ENCODE measurements around the gene TPBGL.

DNA sequence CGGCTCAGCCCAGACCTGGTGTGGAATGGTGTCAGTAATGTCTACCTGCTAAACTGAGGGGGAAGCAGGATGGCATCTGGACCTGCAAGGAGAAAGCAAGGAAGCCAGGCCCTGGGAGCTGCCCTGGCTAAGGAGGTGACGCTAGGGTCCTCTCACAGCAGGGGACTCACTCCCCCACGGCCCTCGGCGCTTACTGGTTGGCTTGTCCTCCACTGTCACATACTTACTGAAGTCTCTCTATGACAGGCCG, 48.9 kb downstream of the TPBGL start:
- TF ChIP-seq, protein P1, sequence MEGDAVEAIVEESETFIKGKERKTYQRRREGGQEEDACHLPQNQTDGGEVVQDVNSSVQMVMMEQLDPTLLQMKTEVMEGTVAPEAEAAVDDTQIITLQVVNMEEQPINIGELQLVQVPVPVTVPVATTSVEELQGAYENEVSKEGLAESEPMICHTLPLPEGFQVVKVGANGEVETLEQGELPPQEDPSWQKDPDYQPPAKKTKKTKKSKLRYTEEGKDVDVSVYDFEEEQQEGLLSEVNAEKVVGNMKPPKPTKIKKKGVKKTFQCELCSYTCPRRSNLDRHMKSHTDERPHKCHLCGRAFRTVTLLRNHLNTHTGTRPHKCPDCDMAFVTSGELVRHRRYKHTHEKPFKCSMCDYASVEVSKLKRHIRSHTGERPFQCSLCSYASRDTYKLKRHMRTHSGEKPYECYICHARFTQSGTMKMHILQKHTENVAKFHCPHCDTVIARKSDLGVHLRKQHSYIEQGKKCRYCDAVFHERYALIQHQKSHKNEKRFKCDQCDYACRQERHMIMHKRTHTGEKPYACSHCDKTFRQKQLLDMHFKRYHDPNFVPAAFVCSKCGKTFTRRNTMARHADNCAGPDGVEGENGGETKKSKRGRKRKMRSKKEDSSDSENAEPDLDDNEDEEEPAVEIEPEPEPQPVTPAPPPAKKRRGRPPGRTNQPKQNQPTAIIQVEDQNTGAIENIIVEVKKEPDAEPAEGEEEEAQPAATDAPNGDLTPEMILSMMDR (IDR thresholded peaks at IDR 0.05), result no peak
- TF ChIP-seq POLR2A (IDR thresholded peaks at IDR 0.05), result no peak
